ENCODE measurements around the gene SCAPER. TPM values are rescaled to one million over a fixed set of nuclear protein-coding genes. Genes with fewer than 3 reads are reported as not detected.

Gene SCAPER
- total RNA-seq, 1 experiment from 2014 or later: 10.3 TPM

DNA sequence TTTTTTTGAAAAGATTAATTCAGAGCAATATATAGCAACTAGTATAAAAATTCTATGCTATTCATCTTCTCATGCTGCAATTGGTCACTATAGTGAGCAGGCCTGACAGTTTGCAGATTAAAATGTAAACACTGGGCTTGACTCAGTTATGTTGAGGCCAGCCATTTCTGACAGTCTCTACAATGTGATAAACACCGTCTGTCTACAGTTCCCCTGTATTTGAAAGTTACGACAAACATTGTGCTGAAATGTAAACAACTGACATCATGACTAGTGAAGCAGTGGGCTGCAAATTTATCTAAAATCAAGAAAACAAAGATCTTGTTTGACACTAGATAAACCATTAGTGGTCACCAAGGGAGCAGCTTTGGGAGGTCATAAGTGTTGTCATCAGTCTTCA is 371.1 kb downstream of the SCAPER start:
- POLR2A ChIA-PET: no interaction called here
- no peak for DNase-seq (ENCODE audit: low spot score)
- no peak overlapping the region for H3K27ac Mint-ChIP-seq
- no peak overlapping the region for H3K4me3 Mint-ChIP-seq
- no peaks in the 10 kb centered on the region for H3K27me3 Mint-ChIP-seq (ENCODE audit: low read depth)
- no peaks in the 10 kb centered on the region for H3K36me3 Mint-ChIP-seq
- TF ChIP-seq, protein P1, sequence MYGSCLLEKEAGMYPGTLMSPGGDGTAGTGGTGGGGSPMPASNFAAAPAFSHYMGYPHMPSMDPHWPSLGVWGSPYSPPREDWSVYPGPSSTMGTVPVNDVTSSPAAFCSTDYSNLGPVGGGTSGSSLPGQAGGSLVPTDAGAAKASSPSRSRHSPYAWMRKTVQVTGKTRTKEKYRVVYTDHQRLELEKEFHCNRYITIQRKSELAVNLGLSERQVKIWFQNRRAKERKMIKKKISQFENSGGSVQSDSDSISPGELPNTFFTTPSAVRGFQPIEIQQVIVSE (CRISPR knock-in tag; IDR thresholded peaks at IDR 0.05; ENCODE audit: borderline replicate concordance): no peak
- TF ChIP-seq, protein P2, sequence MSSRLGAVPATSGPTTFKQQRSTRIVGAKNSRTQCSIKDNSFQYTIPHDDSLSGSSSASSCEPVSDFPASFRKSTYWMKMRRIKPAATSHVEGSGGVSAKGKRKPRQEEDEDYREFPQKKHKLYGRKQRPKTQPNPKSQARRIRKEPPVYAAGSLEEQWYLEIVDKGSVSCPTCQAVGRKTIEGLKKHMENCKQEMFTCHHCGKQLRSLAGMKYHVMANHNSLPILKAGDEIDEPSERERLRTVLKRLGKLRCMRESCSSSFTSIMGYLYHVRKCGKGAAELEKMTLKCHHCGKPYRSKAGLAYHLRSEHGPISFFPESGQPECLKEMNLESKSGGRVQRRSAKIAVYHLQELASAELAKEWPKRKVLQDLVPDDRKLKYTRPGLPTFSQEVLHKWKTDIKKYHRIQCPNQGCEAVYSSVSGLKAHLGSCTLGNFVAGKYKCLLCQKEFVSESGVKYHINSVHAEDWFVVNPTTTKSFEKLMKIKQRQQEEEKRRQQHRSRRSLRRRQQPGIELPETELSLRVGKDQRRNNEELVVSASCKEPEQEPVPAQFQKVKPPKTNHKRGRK (CRISPR knock-in tag; IDR thresholded peaks at IDR 0.05; ENCODE audit: borderline replicate concordance): no peak
- no peak for TF ChIP-seq SMAD4 (CRISPR knock-in tag; IDR thresholded peaks at IDR 0.05)
- no peak for TF ChIP-seq GABPB1 (CRISPR knock-in tag; IDR thresholded peaks at IDR 0.05)
- TF ChIP-seq, protein P3, sequence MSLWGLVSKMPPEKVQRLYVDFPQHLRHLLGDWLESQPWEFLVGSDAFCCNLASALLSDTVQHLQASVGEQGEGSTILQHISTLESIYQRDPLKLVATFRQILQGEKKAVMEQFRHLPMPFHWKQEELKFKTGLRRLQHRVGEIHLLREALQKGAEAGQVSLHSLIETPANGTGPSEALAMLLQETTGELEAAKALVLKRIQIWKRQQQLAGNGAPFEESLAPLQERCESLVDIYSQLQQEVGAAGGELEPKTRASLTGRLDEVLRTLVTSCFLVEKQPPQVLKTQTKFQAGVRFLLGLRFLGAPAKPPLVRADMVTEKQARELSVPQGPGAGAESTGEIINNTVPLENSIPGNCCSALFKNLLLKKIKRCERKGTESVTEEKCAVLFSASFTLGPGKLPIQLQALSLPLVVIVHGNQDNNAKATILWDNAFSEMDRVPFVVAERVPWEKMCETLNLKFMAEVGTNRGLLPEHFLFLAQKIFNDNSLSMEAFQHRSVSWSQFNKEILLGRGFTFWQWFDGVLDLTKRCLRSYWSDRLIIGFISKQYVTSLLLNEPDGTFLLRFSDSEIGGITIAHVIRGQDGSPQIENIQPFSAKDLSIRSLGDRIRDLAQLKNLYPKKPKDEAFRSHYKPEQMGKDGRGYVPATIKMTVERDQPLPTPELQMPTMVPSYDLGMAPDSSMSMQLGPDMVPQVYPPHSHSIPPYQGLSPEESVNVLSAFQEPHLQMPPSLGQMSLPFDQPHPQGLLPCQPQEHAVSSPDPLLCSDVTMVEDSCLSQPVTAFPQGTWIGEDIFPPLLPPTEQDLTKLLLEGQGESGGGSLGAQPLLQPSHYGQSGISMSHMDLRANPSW (CRISPR knock-in tag; conservative IDR thresholded peaks at IDR 0.05; ENCODE audit: low read depth): no peak
- TF ChIP-seq ZNF317 (CRISPR knock-in tag; IDR thresholded peaks at IDR 0.05; ENCODE audit: borderline replicate concordance, low read depth): no peak
- TF ChIP-seq, protein P4, sequence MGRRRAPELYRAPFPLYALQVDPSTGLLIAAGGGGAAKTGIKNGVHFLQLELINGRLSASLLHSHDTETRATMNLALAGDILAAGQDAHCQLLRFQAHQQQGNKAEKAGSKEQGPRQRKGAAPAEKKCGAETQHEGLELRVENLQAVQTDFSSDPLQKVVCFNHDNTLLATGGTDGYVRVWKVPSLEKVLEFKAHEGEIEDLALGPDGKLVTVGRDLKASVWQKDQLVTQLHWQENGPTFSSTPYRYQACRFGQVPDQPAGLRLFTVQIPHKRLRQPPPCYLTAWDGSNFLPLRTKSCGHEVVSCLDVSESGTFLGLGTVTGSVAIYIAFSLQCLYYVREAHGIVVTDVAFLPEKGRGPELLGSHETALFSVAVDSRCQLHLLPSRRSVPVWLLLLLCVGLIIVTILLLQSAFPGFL (CRISPR knock-in tag; IDR thresholded peaks at IDR 0.05; ENCODE audit: borderline replicate concordance): no peak
- TF ChIP-seq NR3C1 (CRISPR knock-in tag; conservative IDR thresholded peaks at IDR 0.05; ENCODE audit: low read depth): no peak
- TF ChIP-seq, protein P5, sequence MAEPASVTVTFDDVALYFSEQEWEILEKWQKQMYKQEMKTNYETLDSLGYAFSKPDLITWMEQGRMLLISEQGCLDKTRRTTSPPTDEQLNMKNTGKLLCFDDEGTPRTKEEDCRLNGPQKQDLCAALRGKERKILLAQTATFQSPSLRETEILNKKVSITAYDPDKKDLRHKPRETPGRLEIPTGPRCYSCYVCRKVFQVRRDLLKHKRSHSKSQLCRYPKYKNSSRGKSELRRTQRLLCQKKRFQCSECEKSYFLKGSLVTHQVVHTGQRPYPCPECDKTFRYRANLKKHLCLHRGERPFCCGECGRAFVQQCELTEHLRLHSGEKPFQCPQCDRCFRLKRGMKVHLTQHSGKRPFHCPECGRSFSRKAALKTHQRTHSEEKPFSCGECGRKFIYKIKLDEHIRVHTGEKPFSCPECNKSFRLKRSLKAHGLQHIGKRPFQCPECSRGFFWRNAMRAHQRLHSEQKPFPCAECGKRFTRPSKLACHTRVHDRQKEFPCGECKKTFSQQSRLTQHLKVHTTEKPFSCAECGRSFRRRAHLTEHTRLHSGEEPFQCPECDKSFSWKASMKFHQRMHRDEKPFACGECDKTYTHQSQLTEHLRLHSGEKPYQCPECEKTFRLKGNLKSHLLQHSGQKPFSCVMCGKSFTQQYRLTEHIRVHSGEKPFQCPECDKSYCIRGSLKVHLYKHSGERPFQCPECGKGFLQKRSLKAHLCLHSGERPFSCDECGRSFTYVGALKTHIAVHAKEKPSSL (CRISPR knock-in tag; conservative IDR thresholded peaks at IDR 0.05): no peak
- no peak for TF ChIP-seq NFATC4 (CRISPR knock-in tag; IDR thresholded peaks at IDR 0.05)
- no peak for TF ChIP-seq TEAD1 (CRISPR knock-in tag; IDR thresholded peaks at IDR 0.05)
- no peak for TF ChIP-seq HMGA2 (CRISPR knock-in tag; IDR thresholded peaks at IDR 0.05)
- TF ChIP-seq JUN (CRISPR knock-in tag; IDR thresholded peaks at IDR 0.05): no peak
- TF ChIP-seq, protein P6, sequence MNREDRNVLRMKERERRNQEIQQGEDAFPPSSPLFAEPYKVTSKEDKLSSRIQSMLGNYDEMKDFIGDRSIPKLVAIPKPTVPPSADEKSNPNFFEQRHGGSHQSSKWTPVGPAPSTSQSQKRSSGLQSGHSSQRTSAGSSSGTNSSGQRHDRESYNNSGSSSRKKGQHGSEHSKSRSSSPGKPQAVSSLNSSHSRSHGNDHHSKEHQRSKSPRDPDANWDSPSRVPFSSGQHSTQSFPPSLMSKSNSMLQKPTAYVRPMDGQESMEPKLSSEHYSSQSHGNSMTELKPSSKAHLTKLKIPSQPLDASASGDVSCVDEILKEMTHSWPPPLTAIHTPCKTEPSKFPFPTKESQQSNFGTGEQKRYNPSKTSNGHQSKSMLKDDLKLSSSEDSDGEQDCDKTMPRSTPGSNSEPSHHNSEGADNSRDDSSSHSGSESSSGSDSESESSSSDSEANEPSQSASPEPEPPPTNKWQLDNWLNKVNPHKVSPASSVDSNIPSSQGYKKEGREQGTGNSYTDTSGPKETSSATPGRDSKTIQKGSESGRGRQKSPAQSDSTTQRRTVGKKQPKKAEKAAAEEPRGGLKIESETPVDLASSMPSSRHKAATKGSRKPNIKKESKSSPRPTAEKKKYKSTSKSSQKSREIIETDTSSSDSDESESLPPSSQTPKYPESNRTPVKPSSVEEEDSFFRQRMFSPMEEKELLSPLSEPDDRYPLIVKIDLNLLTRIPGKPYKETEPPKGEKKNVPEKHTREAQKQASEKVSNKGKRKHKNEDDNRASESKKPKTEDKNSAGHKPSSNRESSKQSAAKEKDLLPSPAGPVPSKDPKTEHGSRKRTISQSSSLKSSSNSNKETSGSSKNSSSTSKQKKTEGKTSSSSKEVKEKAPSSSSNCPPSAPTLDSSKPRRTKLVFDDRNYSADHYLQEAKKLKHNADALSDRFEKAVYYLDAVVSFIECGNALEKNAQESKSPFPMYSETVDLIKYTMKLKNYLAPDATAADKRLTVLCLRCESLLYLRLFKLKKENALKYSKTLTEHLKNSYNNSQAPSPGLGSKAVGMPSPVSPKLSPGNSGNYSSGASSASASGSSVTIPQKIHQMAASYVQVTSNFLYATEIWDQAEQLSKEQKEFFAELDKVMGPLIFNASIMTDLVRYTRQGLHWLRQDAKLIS (CRISPR knock-in tag; IDR thresholded peaks at IDR 0.05; ENCODE audit: borderline replicate concordance): no peak
- no peak for TF ChIP-seq EMX1 (CRISPR knock-in tag; IDR thresholded peaks at IDR 0.05)
- TF ChIP-seq, protein P7, sequence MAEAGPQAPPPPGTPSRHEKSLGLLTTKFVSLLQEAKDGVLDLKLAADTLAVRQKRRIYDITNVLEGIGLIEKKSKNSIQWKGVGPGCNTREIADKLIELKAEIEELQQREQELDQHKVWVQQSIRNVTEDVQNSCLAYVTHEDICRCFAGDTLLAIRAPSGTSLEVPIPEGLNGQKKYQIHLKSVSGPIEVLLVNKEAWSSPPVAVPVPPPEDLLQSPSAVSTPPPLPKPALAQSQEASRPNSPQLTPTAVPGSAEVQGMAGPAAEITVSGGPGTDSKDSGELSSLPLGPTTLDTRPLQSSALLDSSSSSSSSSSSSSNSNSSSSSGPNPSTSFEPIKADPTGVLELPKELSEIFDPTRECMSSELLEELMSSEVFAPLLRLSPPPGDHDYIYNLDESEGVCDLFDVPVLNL (CRISPR knock-in tag; IDR thresholded peaks at IDR 0.05; ENCODE audit: borderline replicate concordance, low read depth): no peak
- TF ChIP-seq, protein P8, sequence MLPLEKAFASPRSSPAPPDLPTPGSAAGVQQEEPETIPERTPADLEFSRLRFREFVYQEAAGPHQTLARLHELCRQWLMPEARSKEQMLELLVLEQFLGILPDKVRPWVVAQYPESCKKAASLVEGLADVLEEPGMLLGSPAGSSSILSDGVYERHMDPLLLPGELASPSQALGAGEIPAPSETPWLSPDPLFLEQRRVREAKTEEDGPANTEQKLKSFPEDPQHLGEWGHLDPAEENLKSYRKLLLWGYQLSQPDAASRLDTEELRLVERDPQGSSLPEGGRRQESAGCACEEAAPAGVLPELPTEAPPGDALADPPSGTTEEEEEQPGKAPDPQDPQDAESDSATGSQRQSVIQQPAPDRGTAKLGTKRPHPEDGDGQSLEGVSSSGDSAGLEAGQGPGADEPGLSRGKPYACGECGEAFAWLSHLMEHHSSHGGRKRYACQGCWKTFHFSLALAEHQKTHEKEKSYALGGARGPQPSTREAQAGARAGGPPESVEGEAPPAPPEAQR (CRISPR knock-in tag; IDR thresholded peaks at IDR 0.05): no peak
- TF ChIP-seq, protein P9, sequence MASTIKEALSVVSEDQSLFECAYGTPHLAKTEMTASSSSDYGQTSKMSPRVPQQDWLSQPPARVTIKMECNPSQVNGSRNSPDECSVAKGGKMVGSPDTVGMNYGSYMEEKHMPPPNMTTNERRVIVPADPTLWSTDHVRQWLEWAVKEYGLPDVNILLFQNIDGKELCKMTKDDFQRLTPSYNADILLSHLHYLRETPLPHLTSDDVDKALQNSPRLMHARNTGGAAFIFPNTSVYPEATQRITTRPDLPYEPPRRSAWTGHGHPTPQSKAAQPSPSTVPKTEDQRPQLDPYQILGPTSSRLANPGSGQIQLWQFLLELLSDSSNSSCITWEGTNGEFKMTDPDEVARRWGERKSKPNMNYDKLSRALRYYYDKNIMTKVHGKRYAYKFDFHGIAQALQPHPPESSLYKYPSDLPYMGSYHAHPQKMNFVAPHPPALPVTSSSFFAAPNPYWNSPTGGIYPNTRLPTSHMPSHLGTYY (CRISPR knock-in tag; IDR thresholded peaks at IDR 0.05): no peak
- TF ChIP-seq RELA (CRISPR knock-in tag; IDR thresholded peaks at IDR 0.05; ENCODE audit: borderline replicate concordance): no peak
- TF ChIP-seq GTF2I (CRISPR knock-in tag; conservative IDR thresholded peaks at IDR 0.05): no peak
- CTCF ChIA-PET: no interaction called here
- H3K4me1 Mint-ChIP-seq: no peaks in the 10 kb centered on the region
- ATAC-seq: no peak
- H3K9me3 Mint-ChIP-seq: peaks cover 4% of the 10 kb centered on the region

All from WTC11 (cell line).